Tibial nerve (tissue), 4 donors: ENCODE measurements around the gene FBXW5. TPM values are rescaled to one million over a fixed set of nuclear protein-coding genes. Genes with fewer than 3 reads are reported as not detected.

Experiments
- DNase-seq, 2 donors: peaks; one replicate each; pipeline ENCODE4 v3.0.0-alpha.2; 2019; ENCODE audit warnings: low spot score in 2 of 2
- H3K27ac ChIP-seq, 4 donors: fragments of 200-600 bp; sonication (generic) in 3 of 4; one replicate each; pipeline ENCODE4 v1.5.1; 2017 to 2019; ENCODE audit warnings: mild to moderate bottlenecking in 1 of 4
- H3K27me3 ChIP-seq, 2 donors: fragments of 200-600 bp; sonication (generic) in 1 of 2; one replicate each; pipeline versions ENCODE4 v1.5.1 to v1.6.0; 2017 to 2019
- H3K36me3 ChIP-seq, 3 donors: fragments of 200-600 bp; sonication (generic); one replicate each; pipeline ENCODE4 v1.5.1; 2018 to 2019
- H3K4me1 ChIP-seq, 4 donors: fragments of 200-600 bp; sonication (generic) in 3 of 4; one replicate each; pipeline ENCODE4 v1.5.1; 2017 to 2019
- H3K4me3 ChIP-seq, 4 donors: fragments of 200-600 bp; sonication (generic) in 3 of 4; one replicate each; pipeline ENCODE4 v1.5.1; 2017 to 2019; ENCODE audit warnings: mild to moderate bottlenecking in 1 of 4, moderate library complexity in 1 of 4
- H3K9me3 ChIP-seq, 4 donors: fragments of 200-600 bp; sonication (generic) in 3 of 4; one replicate each; pipeline ENCODE4 v1.5.1; 2017 to 2019
- CTCF ChIP-seq, 5 experiments: fragments of 200-600 bp in 3 of 5; fragments of 450-650 bp in 2 of 5; sonication (generic) in 3 of 5; IDR thresholded peaks; one replicate each; pipeline ENCODE4 v1.5.1; 2016 to 2019; ENCODE audit warnings: antibody characterized with exemption in 5 of 5, mild to moderate bottlenecking in 3 of 5, moderate library complexity in 2 of 5
- EP300 ChIP-seq, 2 donors: sonication (generic); formaldehyde crosslinking; IDR thresholded peaks; one replicate each; pipeline ENCODE4 v1.6.1; 2017; ENCODE audit warnings: antibody characterized with exemption in 2 of 2, mild to moderate bottlenecking in 1 of 2
- POLR2A ChIP-seq, 2 donors: fragments of 450-650 bp; IDR thresholded peaks; one replicate each; pipeline ENCODE4 v1.6.1; 2017; ENCODE audit warnings: antibody characterized with exemption in 2 of 2, mild to moderate bottlenecking in 2 of 2, moderate library complexity in 2 of 2
- WGBS, 2 donors: methylation state at CpG; one replicate each; pipeline ENCODE4 v1.1.5; 2018; 5-methylcytosine and 5-hydroxymethylcytosine counted together
- total RNA-seq, 4 donors: library from RNA; depleted of rRNA; stranded (reverse); fragments of >200 nt; gene quantifications; one replicate each; pipeline ENCODE4 v1.1.0, GENCODE V29; 2016

FBXW5 gene
- total RNA-seq, 4 donors from 2014 or later, result 138 to 227 (median 193) TPM

- TF ChIP-seq POLR2A (IDR thresholded peaks at IDR 0.05) (no peak), CTCF (IDR thresholded peaks at IDR 0.05) (no peak), EP300 (IDR thresholded peaks at IDR 0.05) (no peak)
Measured at GRCh38 chr9:136979769-136980587, 35.4 kb upstream of the FBXW5 start.

GRCh38 chr9:136978865-136979544 is 34.5 kb upstream of the FBXW5 start:
- H3K4me3 ChIP-seq, result peak overlapping the region in 3 of 4 donors; percentile 12 to 68 (median 26)
- H3K4me1 ChIP-seq, result peaks cover 0 to 69% (median 7%) of the 10 kb centered on the region in 4 donors
- peaks cover 0 to 5% (median 0%) of the 10 kb centered on the region in 3 donors for H3K36me3 ChIP-seq
- TF ChIP-seq POLR2A (IDR thresholded peaks at IDR 0.05) (peak in 1 of 2 donors; percentile 9), CTCF (IDR thresholded peaks at IDR 0.05) (no peak)
- H3K27ac ChIP-seq, result peak overlapping the region in 2 of 4 donors; percentile 61 to 62
- 48 to 63% methylated on average over 17 to 21 of the region's 41 CpGs for WGBS, 2 donors
- H3K9me3 ChIP-seq, result no peaks in the 10 kb centered on the region
- peaks cover 0 to 11% of the 10 kb centered on the region in 2 donors for H3K27me3 ChIP-seq
- peak in 1 of 2 donors; percentile 42 for DNase-seq

More at GRCh38 chr9:136979769-136980587, 35.4 kb upstream of the FBXW5 start:
- Histone ChIP-seq H3K9me3 (no peaks in the 10 kb centered on the region), H3K36me3 (peaks cover 0 to 5% (median 0%) of the 10 kb centered on the region in 3 donors), H3K27ac (peak overlapping the region in 2 of 4 donors; percentile 61 to 62), H3K4me1 (peaks cover 0 to 67% (median 9%) of the 10 kb centered on the region in 4 donors), H3K4me3 (peak overlapping the region in 3 of 4 donors; percentile 12 to 68 (median 26)), H3K27me3 (peaks cover 0 to 21% of the 10 kb centered on the region in 2 donors)
- 73 to 75% methylated on average over 14 to 15 of the region's 26 CpGs for WGBS, 2 donors
- no peak for DNase-seq

GRCh38 chr9:136978073-136978864 is 33.7 kb upstream of the FBXW5 start:
- peak in 1 of 2 donors; percentile 39 for TF ChIP-seq POLR2A (IDR thresholded peaks at IDR 0.05)
- TF ChIP-seq EP300 (IDR thresholded peaks at IDR 0.05), result peak in 1 of 2 donors; percentile 61
- no peak for TF ChIP-seq CTCF (IDR thresholded peaks at IDR 0.05)
- Histone ChIP-seq H3K9me3 (no peaks in the 10 kb centered on the region), H3K36me3 (peaks cover 0 to 5% (median 0%) of the 10 kb centered on the region in 3 donors), H3K27ac (peak overlapping the region; percentile 32 to 90 (median 68)), H3K27me3 (peaks cover 0 to 6% of the 10 kb centered on the region in 2 donors), H3K4me1 (peaks cover 0 to 73% (median 7%) of the 10 kb centered on the region in 4 donors), H3K4me3 (peak overlapping the region; percentile 39 to 68 (median 46))
- 0 to 3% methylated on average over 20 to 23 of the region's 78 CpGs for WGBS, 2 donors
- DNase-seq, result peak; percentile 74 to 80

GRCh38 chr9:136977649-136978072 is 33.1 kb upstream of the FBXW5 start:
- Histone ChIP-seq H3K36me3 (peaks cover 0 to 5% (median 0%) of the 10 kb centered on the region in 3 donors), H3K27ac (peak overlapping the region; percentile 32 to 90 (median 68)), H3K4me3 (peak overlapping the region; percentile 39 to 68 (median 46)), H3K27me3 (no peaks in the 10 kb centered on the region), H3K4me1 (peaks cover 0 to 79% (median 7%) of the 10 kb centered on the region in 4 donors), H3K9me3 (no peaks in the 10 kb centered on the region)
- DNase-seq, result no peak
- WGBS, 2 donors, result 11 to 40% methylated on average over 4 to 33 of the region's 33 CpGs
- TF ChIP-seq CTCF (IDR thresholded peaks at IDR 0.05), result no peak
- TF ChIP-seq POLR2A (IDR thresholded peaks at IDR 0.05), result no peak
- no peak for TF ChIP-seq EP300 (IDR thresholded peaks at IDR 0.05)
